CD4-positive, alpha-beta memory T cell (primary cell): ENCODE results near the gene PDGFRA. TPM values are rescaled to one million over a fixed set of nuclear protein-coding genes. Genes with fewer than 3 reads are reported as not detected.

Source experiments
- CTCF ChIA-PET: fragments of 350-600 bp; sonication (Branson Sonifier 250); formaldehyde crosslinking; loops from one replicate; lab custom pipeline; 2021; ENCODE audit warnings: inconsistent platforms; ENCODE audit not compliant: partially characterized antibody; lab: Charles Lee
- POLR2A ChIA-PET: fragments of 350-600 bp; sonication (Branson Sonifier 250); formaldehyde crosslinking; loops from one replicate; lab custom pipeline; 2021; ENCODE audit not compliant: partially characterized antibody; lab: Charles Lee
- DNase-seq, 5 donors: peaks; one replicate each; pipeline versions ENCODE4 v3.0.0 to v3.0.0-alpha.2; 2020 to 2022; ENCODE audit warnings: mixed read lengths in 1 of 5
- H3K27ac ChIP-seq: one replicate; pipeline ENCODE4 v1.7.0; 2013; ENCODE audit warnings: low read depth, low read length
- H3K27me3 ChIP-seq: 2 replicates; pipeline ENCODE4 v1.7.0; 2013; ENCODE audit warnings: mild to moderate bottlenecking, low read length, moderate library complexity; ENCODE audit not compliant: insufficient read depth
- H3K36me3 ChIP-seq: 2 replicates; pipeline ENCODE4 v1.7.0; 2013; ENCODE audit warnings: mild to moderate bottlenecking, low read length, moderate library complexity; ENCODE audit not compliant: insufficient read depth
- H3K4me1 ChIP-seq: 2 replicates; pipeline ENCODE4 v1.7.0; 2013; ENCODE audit warnings: mild to moderate bottlenecking, low read length, moderate library complexity; ENCODE audit not compliant: insufficient read depth
- H3K4me3 ChIP-seq, 2 donors: one replicate each; pipeline ENCODE4 v1.7.0; 2013; ENCODE audit warnings: low read length in 2 of 2, mild to moderate bottlenecking in 1 of 2
- H3K9me3 ChIP-seq, 2 donors: one replicate each; pipeline ENCODE4 v1.7.0; 2013; ENCODE audit warnings: low read length in 2 of 2, control low read depth in 1 of 2; ENCODE audit not compliant: control insufficient read depth in 1 of 2
- H3K27ac Mint-ChIP-seq, 7 donors: one replicate each; pipeline ENCODE4 v1.8.0; 2020 to 2021; ENCODE audit warnings: mixed read lengths in 7 of 7, mild to moderate bottlenecking in 6 of 7, inconsistent platforms in 3 of 7, moderate library complexity in 3 of 7
- H3K27me3 Mint-ChIP-seq, 2 donors: one replicate each; pipeline ENCODE4 v1.8.0; 2020 to 2021; ENCODE audit warnings: mixed read lengths in 2 of 2
- H3K36me3 Mint-ChIP-seq, 2 donors: one replicate each; pipeline ENCODE4 v1.8.0; 2020 to 2021; ENCODE audit warnings: mixed read lengths in 2 of 2, inconsistent platforms in 1 of 2, mild to moderate bottlenecking in 1 of 2
- H3K4me1 Mint-ChIP-seq, 4 donors: one replicate each; pipeline ENCODE4 v1.8.0; 2020 to 2021; ENCODE audit warnings: mixed read lengths in 4 of 4, mild to moderate bottlenecking in 1 of 4
- H3K4me3 Mint-ChIP-seq, 8 donors: one replicate each; pipeline ENCODE4 v1.8.0; 2020 to 2021; ENCODE audit warnings: mixed read lengths in 8 of 8, mild to moderate bottlenecking in 7 of 8, moderate library complexity in 6 of 8, inconsistent platforms in 3 of 8
- H3K9me3 Mint-ChIP-seq, 8 donors: one replicate each; pipeline ENCODE4 v1.8.0; 2020 to 2021; ENCODE audit warnings: mixed read lengths in 8 of 8, mild to moderate bottlenecking in 5 of 8, inconsistent platforms in 3 of 8, moderate library complexity in 1 of 8
- intact Hi-C: fragments of 100-400 bp; cut with micrococcal nuclease; formaldehyde crosslinking; loops from one replicate; pipeline ENCODE4 v1.15.1; 2023
- polyA plus RNA-seq, 2 donors: library from polyadenylated mRNA; unstranded; fragments of 300-500 nt; fragmentation: Illumina TruSeq; gene quantifications; one replicate each; pipeline ENCODE4 v1.2.3, GENCODE V29; 2021
- total RNA-seq, 2 experiments: library from RNA; stranded (reverse); gene quantifications; one replicate each; pipeline ENCODE4 v1.2.3, GENCODE V29; 2021

The PDGFRA gene
- total RNA-seq (not detected), polyA plus RNA-seq (not detected)

- Mint-ChIP-seq H3K36me3 (no peaks in the 10 kb centered on the region), H3K4me3 (peak within 1 kb of the TSS; percentile 5 to 81 (median 48)), H3K9me3 (peaks cover 0 to 4% (median 0%) of the 10 kb centered on the region in 8 donors), H3K27me3 (peaks cover 63 to 64% of the 10 kb centered on the region in 2 donors), H3K27ac (no peak within 1 kb of the TSS), H3K4me1 (peaks cover 14 to 62% (median 45%) of the 10 kb centered on the region in 4 donors)
- Histone ChIP-seq H3K9me3 (no peaks in the 10 kb centered on the region), H3K27me3 (peaks cover 46% of the 10 kb centered on the region), H3K4me3 (no peak within 1 kb of the TSS), H3K4me1 (peaks cover 41% of the 10 kb centered on the region), H3K36me3 (no peaks in the 10 kb centered on the region), H3K27ac (no peak within 1 kb of the TSS)
- ChIA-PET POLR2A (no interaction called here), CTCF (interaction anchor here (1.5 kb wide), 1 partner anchor 9 kb away, joined by 6 read pairs; no protein-coding TSS in a partner anchor)
- intact Hi-C loops: no loop called here
- DNase-seq: no peak
Measured at GRCh38 chr4:54228961-54229501, at the start of gene PDGFRA. TSS of gene PDGFRA (plus strand) at chr4:54229293. CDS start at chr4:54258769, 29,476 bp downstream.

GRCh38 chr4:54184581-54184980, 44.5 kb upstream of the PDGFRA start:
- no peaks in the 10 kb centered on the region for H3K9me3 Mint-ChIP-seq
- Histone ChIP-seq H3K9me3 (no peaks in the 10 kb centered on the region), H3K4me1 (no peaks in the 10 kb centered on the region), H3K36me3 (no peaks in the 10 kb centered on the region), H3K4me3 (no peak overlapping the region), H3K27me3 (no peaks in the 10 kb centered on the region), H3K27ac (no peak overlapping the region)
- H3K36me3 Mint-ChIP-seq: no peaks in the 10 kb centered on the region
- ChIA-PET CTCF (interaction anchor here (1.0 kb wide), 1 partner anchor 18 kb away, joined by 3 read pairs; no protein-coding TSS in a partner anchor), POLR2A (no interaction called here)
- intact Hi-C loops: no loop called here
- H3K4me1 Mint-ChIP-seq: no peaks in the 10 kb centered on the region
- no peak overlapping the region for H3K4me3 Mint-ChIP-seq
- no peak for DNase-seq
- peaks cover 11% of the 10 kb centered on the region in 2 donors for H3K27me3 Mint-ChIP-seq
- no peak overlapping the region for H3K27ac Mint-ChIP-seq

DNA sequence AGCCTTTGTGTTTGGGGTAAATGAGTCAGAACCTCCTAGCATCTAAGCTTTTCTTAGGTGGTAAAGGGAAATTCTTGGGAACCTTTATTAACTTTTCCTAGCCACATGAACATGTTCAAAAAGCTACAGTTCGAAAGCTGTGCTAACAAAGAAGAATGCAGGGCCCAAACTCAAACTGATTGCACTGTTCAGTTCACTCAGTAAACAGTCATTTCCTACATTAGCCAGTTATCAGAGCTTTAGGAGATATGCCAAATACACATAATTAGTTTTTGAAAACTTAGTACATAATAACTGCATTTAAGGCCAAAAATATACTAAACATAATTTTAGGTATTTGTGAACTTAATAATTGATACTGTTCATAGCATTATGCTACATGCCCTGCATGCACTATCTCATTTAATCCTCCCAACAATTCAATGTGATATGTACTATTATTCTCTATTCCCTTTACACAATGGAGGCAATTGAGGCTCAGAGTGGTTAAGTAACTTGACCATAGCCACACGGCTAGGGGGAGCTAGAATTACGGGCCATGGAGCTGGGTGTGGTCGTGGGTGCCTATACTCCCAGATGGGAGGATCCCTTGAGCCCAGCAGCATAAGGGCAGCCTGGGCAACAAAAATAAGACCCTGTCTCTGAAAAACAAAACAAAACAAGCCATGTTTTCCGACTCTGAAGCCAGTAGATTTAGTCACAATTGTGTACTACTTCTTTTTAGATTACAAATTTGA, 43.9 kb upstream of the PDGFRA start:
- ChIA-PET POLR2A (no interaction called here), CTCF (interaction anchor here (1.0 kb wide), 1 partner anchor 18 kb away, joined by 3 read pairs; no protein-coding TSS in a partner anchor)
- Histone ChIP-seq H3K4me3 (no peak overlapping the region), H3K9me3 (no peaks in the 10 kb centered on the region), H3K27me3 (no peaks in the 10 kb centered on the region), H3K4me1 (no peaks in the 10 kb centered on the region), H3K36me3 (no peaks in the 10 kb centered on the region), H3K27ac (no peak overlapping the region)
- intact Hi-C loops: no loop called here
- Mint-ChIP-seq H3K36me3 (no peaks in the 10 kb centered on the region), H3K9me3 (no peaks in the 10 kb centered on the region), H3K4me3 (no peak overlapping the region), H3K27ac (no peak overlapping the region), H3K4me1 (no peaks in the 10 kb centered on the region), H3K27me3 (peaks cover 11% of the 10 kb centered on the region in 2 donors)
- DNase-seq: no peak

GRCh38 chr4:54185866-54186265, 43.2 kb upstream of the PDGFRA start:
- Mint-ChIP-seq H3K36me3 (no peaks in the 10 kb centered on the region), H3K9me3 (no peaks in the 10 kb centered on the region), H3K4me3 (no peak overlapping the region), H3K27me3 (peaks cover 11 to 14% of the 10 kb centered on the region in 2 donors), H3K27ac (no peak overlapping the region), H3K4me1 (no peaks in the 10 kb centered on the region)
- Histone ChIP-seq H3K4me1 (no peaks in the 10 kb centered on the region), H3K27ac (no peak overlapping the region), H3K9me3 (no peaks in the 10 kb centered on the region), H3K27me3 (no peaks in the 10 kb centered on the region), H3K4me3 (no peak overlapping the region), H3K36me3 (no peaks in the 10 kb centered on the region)
- no peak for DNase-seq
- ChIA-PET POLR2A (no interaction called here), CTCF (no interaction called here)
- intact Hi-C loops: no loop called here

- Histone ChIP-seq H3K4me3 (no peak overlapping the region), H3K27me3 (no peaks in the 10 kb centered on the region), H3K36me3 (no peaks in the 10 kb centered on the region), H3K4me1 (no peaks in the 10 kb centered on the region), H3K9me3 (no peaks in the 10 kb centered on the region), H3K27ac (no peak overlapping the region)
- Mint-ChIP-seq H3K4me1 (no peaks in the 10 kb centered on the region), H3K36me3 (no peaks in the 10 kb centered on the region), H3K4me3 (no peak overlapping the region), H3K27ac (no peak overlapping the region), H3K9me3 (no peaks in the 10 kb centered on the region), H3K27me3 (peaks cover 11 to 14% of the 10 kb centered on the region in 2 donors)
- no peak for DNase-seq
- CTCF ChIA-PET: no interaction called here
- POLR2A ChIA-PET: no interaction called here
- intact Hi-C loops: no loop called here
Measured at GRCh38 chr4:54186371-54186770, 42.7 kb upstream of the PDGFRA start.

GRCh38 chr4:54187148-54187547, 41.9 kb upstream of the PDGFRA start:
- intact Hi-C loops: no loop called here
- no peak for DNase-seq
- Mint-ChIP-seq H3K36me3 (no peaks in the 10 kb centered on the region), H3K4me1 (no peaks in the 10 kb centered on the region), H3K27me3 (peaks cover 11 to 14% of the 10 kb centered on the region in 2 donors), H3K27ac (no peak overlapping the region), H3K4me3 (no peak overlapping the region), H3K9me3 (no peaks in the 10 kb centered on the region)
- ChIA-PET CTCF (no interaction called here), POLR2A (no interaction called here)
- H3K4me3 ChIP-seq: no peak overlapping the region
- no peaks in the 10 kb centered on the region for H3K27me3 ChIP-seq
- no peaks in the 10 kb centered on the region for H3K36me3 ChIP-seq
- H3K9me3 ChIP-seq: no peaks in the 10 kb centered on the region
- no peak overlapping the region for H3K27ac ChIP-seq
- no peaks in the 10 kb centered on the region for H3K4me1 ChIP-seq

DNA sequence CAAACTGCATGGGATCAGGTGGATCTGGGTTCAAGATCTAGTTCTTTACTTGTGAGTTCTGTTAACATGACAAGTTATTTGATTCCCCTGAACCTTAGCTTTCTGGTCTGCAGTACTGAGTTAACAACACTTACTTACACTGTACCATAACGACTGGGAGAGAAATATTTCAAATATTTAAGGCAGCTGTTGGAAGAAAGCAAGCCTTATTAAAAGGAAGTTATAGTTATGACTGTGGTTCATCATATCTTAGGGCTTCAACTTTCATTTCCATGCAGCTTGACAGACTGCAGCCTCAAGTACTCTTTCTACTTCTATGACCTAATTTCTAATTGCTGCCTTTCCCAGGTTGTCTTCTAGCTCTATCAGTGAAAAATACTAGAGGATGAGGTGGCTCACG, 40.0 kb upstream of the PDGFRA start:
- no peak overlapping the region for H3K27ac ChIP-seq
- H3K9me3 ChIP-seq: no peaks in the 10 kb centered on the region
- H3K4me1 ChIP-seq: no peaks in the 10 kb centered on the region
- H3K4me3 ChIP-seq: no peak overlapping the region
- ChIA-PET POLR2A (no interaction called here), CTCF (no interaction called here)
- intact Hi-C loops: no loop called here
- no peaks in the 10 kb centered on the region for H3K27me3 ChIP-seq
- H3K36me3 ChIP-seq: no peaks in the 10 kb centered on the region
- H3K4me1 Mint-ChIP-seq: no peaks in the 10 kb centered on the region
- peaks cover 9 to 14% of the 10 kb centered on the region in 2 donors for H3K27me3 Mint-ChIP-seq
- H3K27ac Mint-ChIP-seq: no peak overlapping the region
- DNase-seq: no peak
- H3K36me3 Mint-ChIP-seq: no peaks in the 10 kb centered on the region
- H3K4me3 Mint-ChIP-seq: no peak overlapping the region
- no peaks in the 10 kb centered on the region for H3K9me3 Mint-ChIP-seq
